ENCODE measurements around the gene OR2AJ1.

Gene OR2AJ1, protein sequence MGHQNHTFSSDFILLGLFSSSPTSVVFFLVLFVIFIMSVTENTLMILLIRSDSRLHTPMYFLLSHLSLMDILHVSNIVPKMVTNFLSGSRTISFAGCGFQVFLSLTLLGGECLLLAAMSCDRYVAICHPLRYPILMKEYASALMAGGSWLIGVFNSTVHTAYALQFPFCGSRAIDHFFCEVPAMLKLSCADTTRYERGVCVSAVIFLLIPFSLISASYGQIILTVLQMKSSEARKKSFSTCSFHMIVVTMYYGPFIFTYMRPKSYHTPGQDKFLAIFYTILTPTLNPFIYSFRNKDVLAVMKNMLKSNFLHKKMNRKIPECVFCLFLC
- long read RNA-seq: 0 reads

DNA sequence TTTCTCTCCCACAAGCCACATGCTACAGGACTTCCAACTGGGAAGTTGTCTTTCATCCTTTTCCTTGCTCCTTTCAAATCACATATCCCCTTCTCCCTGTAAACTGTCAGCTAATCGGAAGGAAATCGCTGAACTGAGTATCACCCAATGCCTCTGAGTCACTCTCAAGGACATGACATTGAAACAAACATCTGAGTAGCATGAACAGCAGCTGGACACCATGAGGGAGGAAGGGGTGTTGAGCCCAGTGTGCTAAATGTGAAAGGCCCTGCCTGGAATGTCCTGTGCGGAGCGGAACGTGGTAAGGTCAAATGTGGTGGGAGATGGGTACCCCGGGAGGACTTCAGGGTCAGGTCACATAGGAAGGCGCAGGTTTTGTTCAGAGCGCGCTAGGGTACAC, at the start of gene OR2AJ1:
TSS of gene OR2AJ1 (plus strand) at position 22 of the 400 bp plus-strand sequence. CDS start 8,880 bp downstream, outside the sequence.
- Histone ChIP-seq H3K27ac (replicated peaks) (no peak within 1 kb of the TSS), H3K27me3 (ENCODE audit: insufficient read depth, poor library complexity, severe bottlenecking) (peaks cover 2% of the 10 kb centered on the region), H3K4me3 (replicated peaks; ENCODE audit: insufficient read depth, low read length) (no peak within 1 kb of the TSS)
- TF ChIP-seq CTCF (IDR thresholded peaks at IDR 0.05; ENCODE audit: insufficient read depth, low read length) (no peak), SPI1 (IDR thresholded peaks at IDR 0.05; ENCODE audit: borderline replicate concordance, low read depth) (no peak), GABPA (IDR thresholded peaks at IDR 0.05; ENCODE audit: low read depth) (no peak), POLR2AphosphoS5 (IDR thresholded peaks at IDR 0.05; ENCODE audit: low read depth) (no peak)
- TF ChIP-seq, protein P1, sequence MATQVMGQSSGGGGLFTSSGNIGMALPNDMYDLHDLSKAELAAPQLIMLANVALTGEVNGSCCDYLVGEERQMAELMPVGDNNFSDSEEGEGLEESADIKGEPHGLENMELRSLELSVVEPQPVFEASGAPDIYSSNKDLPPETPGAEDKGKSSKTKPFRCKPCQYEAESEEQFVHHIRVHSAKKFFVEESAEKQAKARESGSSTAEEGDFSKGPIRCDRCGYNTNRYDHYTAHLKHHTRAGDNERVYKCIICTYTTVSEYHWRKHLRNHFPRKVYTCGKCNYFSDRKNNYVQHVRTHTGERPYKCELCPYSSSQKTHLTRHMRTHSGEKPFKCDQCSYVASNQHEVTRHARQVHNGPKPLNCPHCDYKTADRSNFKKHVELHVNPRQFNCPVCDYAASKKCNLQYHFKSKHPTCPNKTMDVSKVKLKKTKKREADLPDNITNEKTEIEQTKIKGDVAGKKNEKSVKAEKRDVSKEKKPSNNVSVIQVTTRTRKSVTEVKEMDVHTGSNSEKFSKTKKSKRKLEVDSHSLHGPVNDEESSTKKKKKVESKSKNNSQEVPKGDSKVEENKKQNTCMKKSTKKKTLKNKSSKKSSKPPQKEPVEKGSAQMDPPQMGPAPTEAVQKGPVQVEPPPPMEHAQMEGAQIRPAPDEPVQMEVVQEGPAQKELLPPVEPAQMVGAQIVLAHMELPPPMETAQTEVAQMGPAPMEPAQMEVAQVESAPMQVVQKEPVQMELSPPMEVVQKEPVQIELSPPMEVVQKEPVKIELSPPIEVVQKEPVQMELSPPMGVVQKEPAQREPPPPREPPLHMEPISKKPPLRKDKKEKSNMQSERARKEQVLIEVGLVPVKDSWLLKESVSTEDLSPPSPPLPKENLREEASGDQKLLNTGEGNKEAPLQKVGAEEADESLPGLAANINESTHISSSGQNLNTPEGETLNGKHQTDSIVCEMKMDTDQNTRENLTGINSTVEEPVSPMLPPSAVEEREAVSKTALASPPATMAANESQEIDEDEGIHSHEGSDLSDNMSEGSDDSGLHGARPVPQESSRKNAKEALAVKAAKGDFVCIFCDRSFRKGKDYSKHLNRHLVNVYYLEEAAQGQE (IDR thresholded peaks at IDR 0.05; ENCODE audit: insufficient replicate concordance, low read depth): no peak
- DNase-seq (ENCODE audit: low read depth in 1 of 2, low spot score in 1 of 2): no peak

DNA sequence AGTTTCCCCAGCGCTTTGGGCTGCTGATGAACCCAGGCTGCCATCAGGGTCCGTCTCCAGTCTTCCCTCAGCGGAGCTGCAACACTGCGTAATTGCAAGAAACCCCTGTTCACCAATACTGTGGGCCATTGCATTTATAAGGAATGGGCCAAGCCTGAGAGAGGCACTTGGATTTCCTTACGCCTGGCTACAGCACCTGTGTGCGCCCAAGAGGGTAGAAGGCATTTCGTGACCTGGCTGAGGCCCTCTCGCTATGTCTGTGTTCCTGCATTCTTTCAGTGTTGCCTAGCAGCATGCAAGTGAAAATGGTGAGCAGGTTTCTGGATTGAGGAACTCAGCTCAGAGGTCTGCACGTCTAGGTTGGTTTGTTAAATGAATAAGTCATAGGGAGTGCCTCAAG, 41.3 kb upstream of the OR2AJ1 start:
- no peak overlapping the region for H3K4me3 ChIP-seq (replicated peaks; ENCODE audit: insufficient read depth, low read length)
- H3K27me3 ChIP-seq (ENCODE audit: insufficient read depth, poor library complexity, severe bottlenecking): no peaks in the 10 kb centered on the region

DNA sequence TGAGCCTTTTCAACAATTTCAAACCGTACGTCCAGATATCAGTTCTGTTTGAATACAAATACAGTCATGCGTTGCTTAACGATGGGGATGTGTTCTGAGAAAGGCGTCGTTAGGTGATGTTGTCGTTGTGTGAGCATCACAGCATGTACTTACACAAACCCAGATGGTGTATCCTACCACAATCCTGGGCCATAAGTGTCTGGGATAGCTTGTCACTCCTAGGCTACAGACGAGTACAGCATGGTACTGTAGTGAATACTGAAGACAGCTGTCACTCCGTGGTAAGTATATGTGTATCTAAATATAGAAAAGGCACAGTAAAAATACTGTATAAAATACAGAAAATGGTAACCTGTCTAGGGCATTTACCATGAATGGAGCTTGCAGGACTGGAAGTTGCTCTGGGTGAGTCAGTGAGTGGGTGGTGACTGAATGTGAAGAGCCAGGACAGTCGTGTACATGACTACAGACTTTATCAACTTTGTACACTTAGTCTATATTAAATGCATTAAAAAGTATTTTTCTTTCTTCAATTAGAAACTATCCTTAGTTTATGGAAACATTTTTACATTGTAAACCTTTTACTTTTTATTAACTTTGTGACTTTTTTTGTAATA, 39.8 kb upstream of the OR2AJ1 start:
- Histone ChIP-seq H3K4me3 (replicated peaks; ENCODE audit: insufficient read depth, low read length) (no peak overlapping the region), H3K27ac (replicated peaks) (no peak overlapping the region), H3K27me3 (ENCODE audit: insufficient read depth, poor library complexity, severe bottlenecking) (no peaks in the 10 kb centered on the region)
- no peak for DNase-seq (ENCODE audit: low read depth in 1 of 2, low spot score in 1 of 2)
- no peak for TF ChIP-seq SPI1 (IDR thresholded peaks at IDR 0.05; ENCODE audit: borderline replicate concordance, low read depth)
- TF ChIP-seq CTCF (IDR thresholded peaks at IDR 0.05; ENCODE audit: insufficient read depth, low read length): no peak
- TF ChIP-seq POLR2AphosphoS5 (IDR thresholded peaks at IDR 0.05; ENCODE audit: low read depth): no peak
- TF ChIP-seq, protein P1 (IDR thresholded peaks at IDR 0.05; ENCODE audit: insufficient replicate concordance, low read depth): no peak
- TF ChIP-seq GABPA (IDR thresholded peaks at IDR 0.05; ENCODE audit: low read depth): no peak

More for the DNA sequence above, 41.3 kb upstream of the OR2AJ1 start:
- H3K27ac ChIP-seq (replicated peaks): no peak overlapping the region
- DNase-seq (ENCODE audit: low read depth in 1 of 2, low spot score in 1 of 2): no peak
- TF ChIP-seq CTCF (IDR thresholded peaks at IDR 0.05; ENCODE audit: insufficient read depth, low read length) (no peak), GABPA (IDR thresholded peaks at IDR 0.05; ENCODE audit: low read depth) (no peak), POLR2AphosphoS5 (IDR thresholded peaks at IDR 0.05; ENCODE audit: low read depth) (no peak), SPI1 (IDR thresholded peaks at IDR 0.05; ENCODE audit: borderline replicate concordance, low read depth) (no peak)
- TF ChIP-seq, protein P1 (IDR thresholded peaks at IDR 0.05; ENCODE audit: insufficient replicate concordance, low read depth): no peak

Measured in HL-60 (cell line).